Uterus (tissue), 4 donors: ENCODE results near the gene TAOK3. TPM values are rescaled to one million over a fixed set of nuclear protein-coding genes. Genes with fewer than 3 reads are reported as not detected.
A peak's percentile ranks its signal among the peaks of the same experiment; 100 is the strongest.
"Not testable (repeated sequence)": the region's sequence is repeated elsewhere in the genome, so short reads cannot be mapped to it uniquely, and the experiment has no call there.

Source experiments
- DNase-seq, 2 donors: peaks; one replicate each; pipeline ENCODE4 v3.0.0-alpha.2; 2019 to 2020
- H3K27ac ChIP-seq, 2 donors: fragments of 200-600 bp; sonication (generic); 1 replicate in 1 of 2; 2 replicates in 1 of 2; pipeline ENCODE4 v1.5.1; 2016 to 2018
- H3K27me3 ChIP-seq, 2 donors: fragments of 200-600 bp; sonication (generic); one replicate each; pipeline ENCODE4 v1.5.1; 2018 to 2019; ENCODE audit warnings: control low read depth in 1 of 2
- H3K36me3 ChIP-seq, 2 donors: fragments of 200-600 bp; sonication (generic); one replicate each; pipeline ENCODE4 v1.5.1; 2019; ENCODE audit warnings: control low read depth in 1 of 2
- H3K4me1 ChIP-seq, 2 donors: fragments of 200-600 bp; sonication (generic); one replicate each; pipeline ENCODE4 v1.5.1; 2018 to 2019; ENCODE audit warnings: control low read depth in 1 of 2
- H3K4me3 ChIP-seq, 2 donors: fragments of 200-600 bp; sonication (generic); 1 replicate in 1 of 2; 2 replicates in 1 of 2; pipeline ENCODE4 v1.5.1; 2018 to 2019; ENCODE audit warnings: mild to moderate bottlenecking in 1 of 2
- H3K9me3 ChIP-seq, 2 donors: fragments of 200-600 bp; sonication (generic); one replicate each; pipeline ENCODE4 v1.5.1; 2019; ENCODE audit warnings: control low read depth in 1 of 2
- POLR2A ChIP-seq, 2 donors: fragments of 450-650 bp; IDR thresholded peaks; one replicate each; pipeline ENCODE4 v1.6.1; 2016; ENCODE audit warnings: antibody characterized with exemption in 2 of 2, mild to moderate bottlenecking in 1 of 2, moderate library complexity in 1 of 2
- intact Hi-C: fragments of 100-400 bp; cut with DNase I; formaldehyde crosslinking; loops from one replicate; pipeline ENCODE4 v1.15.1; 2023; ENCODE audit warnings: low total_unique reads
- total RNA-seq, 4 donors: library from RNA; depleted of rRNA in 3 of 4; stranded (reverse); fragments of >200 nt in 3 of 4; gene quantifications; one replicate each; pipeline versions ENCODE4 v1.1.0 to v1.2.4, GENCODE V29; 2014 to 2023
- TF ChIP-seq, protein P1 (sequence below), 4 experiments: fragments of 200-600 bp in 2 of 4; fragments of 450-650 bp in 2 of 4; sonication (generic) in 2 of 4; IDR thresholded peaks; one replicate each; pipeline ENCODE4 v1.5.1; 2016 to 2019; ENCODE audit warnings: antibody characterized with exemption in 4 of 4, mild to moderate bottlenecking in 2 of 4, moderate library complexity in 1 of 4
- donor health status: DM: yes; HTN: yes; CAD: no.

Gene TAOK3
- total RNA-seq, result 10 to 100 TPM; 14.9 to 35.1 (median 24.8) TPM

DNA sequence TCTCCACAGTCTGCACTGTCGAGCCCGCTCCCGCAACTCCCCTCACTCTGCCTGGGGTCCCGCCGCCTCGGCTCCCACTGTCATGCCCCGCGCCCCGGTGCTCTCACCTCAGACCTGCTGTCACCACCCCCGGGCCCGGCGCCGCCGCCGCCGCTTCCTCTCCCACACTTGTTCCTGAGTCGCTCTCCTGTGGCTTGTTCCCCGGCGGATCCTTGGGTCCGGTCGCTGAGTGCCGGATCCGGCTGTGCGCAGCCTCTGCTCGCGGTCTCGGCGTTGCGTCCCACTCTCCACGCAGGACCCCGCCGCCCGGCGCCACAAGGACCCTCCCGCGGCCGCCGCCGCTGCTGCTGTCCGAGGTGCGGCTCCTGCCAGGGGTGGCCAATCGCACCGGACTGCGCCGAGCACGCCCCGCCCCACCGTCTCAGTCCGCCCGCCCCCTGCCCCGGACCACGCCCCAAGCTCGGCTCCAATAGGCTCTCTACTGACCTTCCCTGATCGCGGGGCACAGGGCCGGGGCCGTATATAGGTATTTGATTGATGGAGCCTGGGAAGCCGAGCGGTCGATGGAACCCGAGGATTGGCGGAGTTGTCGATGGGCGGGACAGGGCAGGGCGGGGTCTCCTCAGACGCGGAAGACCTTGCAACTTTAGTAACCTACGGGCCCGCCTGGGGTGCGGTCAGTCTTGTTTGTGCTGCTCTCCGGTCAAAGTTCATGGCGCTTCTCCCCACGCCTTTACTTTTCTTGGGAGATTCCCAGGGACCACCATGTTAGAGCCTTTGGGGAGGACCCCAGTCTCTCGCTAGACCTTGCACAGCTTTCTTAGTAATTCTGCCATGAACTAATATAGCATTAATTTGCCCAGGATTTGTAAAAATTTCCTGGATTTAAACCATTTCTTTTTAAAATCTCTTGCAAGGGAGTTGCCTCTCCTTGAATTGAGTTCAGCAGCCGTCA lies at the start of gene TAOK3:
TAOK3 (minus strand) TSS at position 367 of the 955 bp plus-strand sequence. CDS start 117,340 bp downstream, outside the sequence.
- intact Hi-C loops, result loop anchor here (10.0 kb wide), 1 partner anchor 248 kb away; no protein-coding TSS in a partner anchor
- Histone ChIP-seq H3K27ac (peak within 1 kb of the TSS; percentile 94 to 97), H3K27me3 (no peaks in the 10 kb centered on the region), H3K4me3 (peak within 1 kb of the TSS; percentile 78 to 89), H3K36me3 (no peaks in the 10 kb centered on the region), H3K9me3 (no peaks in the 10 kb centered on the region), H3K4me1 (peaks cover 0 to 7% of the 10 kb centered on the region in 2 donors)
- TF ChIP-seq POLR2A (IDR thresholded peaks at IDR 0.05), result peak; percentile 80 to 93
- TF ChIP-seq, protein P1, sequence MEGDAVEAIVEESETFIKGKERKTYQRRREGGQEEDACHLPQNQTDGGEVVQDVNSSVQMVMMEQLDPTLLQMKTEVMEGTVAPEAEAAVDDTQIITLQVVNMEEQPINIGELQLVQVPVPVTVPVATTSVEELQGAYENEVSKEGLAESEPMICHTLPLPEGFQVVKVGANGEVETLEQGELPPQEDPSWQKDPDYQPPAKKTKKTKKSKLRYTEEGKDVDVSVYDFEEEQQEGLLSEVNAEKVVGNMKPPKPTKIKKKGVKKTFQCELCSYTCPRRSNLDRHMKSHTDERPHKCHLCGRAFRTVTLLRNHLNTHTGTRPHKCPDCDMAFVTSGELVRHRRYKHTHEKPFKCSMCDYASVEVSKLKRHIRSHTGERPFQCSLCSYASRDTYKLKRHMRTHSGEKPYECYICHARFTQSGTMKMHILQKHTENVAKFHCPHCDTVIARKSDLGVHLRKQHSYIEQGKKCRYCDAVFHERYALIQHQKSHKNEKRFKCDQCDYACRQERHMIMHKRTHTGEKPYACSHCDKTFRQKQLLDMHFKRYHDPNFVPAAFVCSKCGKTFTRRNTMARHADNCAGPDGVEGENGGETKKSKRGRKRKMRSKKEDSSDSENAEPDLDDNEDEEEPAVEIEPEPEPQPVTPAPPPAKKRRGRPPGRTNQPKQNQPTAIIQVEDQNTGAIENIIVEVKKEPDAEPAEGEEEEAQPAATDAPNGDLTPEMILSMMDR (IDR thresholded peaks at IDR 0.05), result peak in 2 of 4 experiments; percentile 7 to 8
- peak; percentile 98 to 99 for DNase-seq

DNA sequence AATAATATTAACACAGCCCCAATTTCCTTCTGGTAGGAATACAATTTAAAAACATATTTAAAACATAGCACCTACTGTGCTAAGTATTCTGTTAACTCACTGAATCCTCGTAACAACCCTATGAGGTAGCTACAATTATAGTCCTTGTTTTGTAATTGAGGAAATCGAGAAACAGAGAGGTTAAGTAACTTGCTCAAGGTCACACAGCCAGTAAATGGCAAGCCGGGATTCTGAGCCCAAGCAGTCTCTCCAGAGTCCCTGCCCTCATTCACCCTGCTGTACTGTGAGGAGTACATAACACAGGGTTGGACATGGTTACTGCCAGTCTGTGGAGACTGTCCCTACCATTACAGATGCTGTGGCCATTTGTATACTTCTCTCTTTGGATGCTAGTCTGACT lies 48.0 kb upstream of the TAOK3 start:
- TF ChIP-seq POLR2A (IDR thresholded peaks at IDR 0.05), result no peak
- TF ChIP-seq, protein P1 (IDR thresholded peaks at IDR 0.05), result no peak
- H3K27ac ChIP-seq, result no peak overlapping the region
- no peak overlapping the region for H3K4me3 ChIP-seq
- intact Hi-C loops, result no loop called here
- no peaks in the 10 kb centered on the region for H3K9me3 ChIP-seq
- H3K4me1 ChIP-seq, result no peaks in the 10 kb centered on the region
- no peaks in the 10 kb centered on the region for H3K27me3 ChIP-seq
- no peak for DNase-seq
- no peaks in the 10 kb centered on the region for H3K36me3 ChIP-seq

DNA sequence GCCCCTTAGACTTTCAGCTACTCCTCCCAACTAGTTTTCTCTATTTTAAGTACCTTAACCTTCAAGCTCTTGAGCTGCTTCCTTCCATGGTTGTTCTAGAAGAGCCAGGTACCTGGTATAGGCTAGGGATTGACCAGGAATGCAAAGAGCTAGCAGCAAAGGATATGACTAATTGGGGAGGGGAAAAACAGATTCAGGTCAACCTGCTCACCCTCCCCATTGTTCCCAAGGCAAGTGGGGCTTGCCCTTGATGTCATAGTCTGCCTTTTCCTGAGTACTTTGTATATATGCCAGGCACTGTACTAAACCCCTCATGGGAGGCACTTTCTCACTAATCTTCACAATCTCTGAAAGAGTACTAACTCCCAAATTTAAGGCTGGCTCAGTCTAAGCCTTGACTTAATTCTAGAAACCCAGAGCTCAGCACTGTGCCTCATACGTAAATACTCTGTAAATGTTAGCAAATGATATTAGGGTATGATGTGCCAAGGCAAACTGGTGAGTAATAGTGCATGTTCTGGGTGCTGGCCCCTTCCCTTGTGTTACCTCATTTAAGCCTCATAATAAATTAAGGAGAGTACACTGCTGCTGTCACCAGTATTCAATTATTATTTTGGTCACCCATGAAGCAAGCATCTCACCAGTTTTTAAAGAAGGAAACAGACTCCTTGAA lies 45.8 kb upstream of the TAOK3 start:
- H3K36me3 ChIP-seq, result no peaks in the 10 kb centered on the region
- no peak overlapping the region for H3K27ac ChIP-seq
- intact Hi-C loops, result no loop called here

DNA sequence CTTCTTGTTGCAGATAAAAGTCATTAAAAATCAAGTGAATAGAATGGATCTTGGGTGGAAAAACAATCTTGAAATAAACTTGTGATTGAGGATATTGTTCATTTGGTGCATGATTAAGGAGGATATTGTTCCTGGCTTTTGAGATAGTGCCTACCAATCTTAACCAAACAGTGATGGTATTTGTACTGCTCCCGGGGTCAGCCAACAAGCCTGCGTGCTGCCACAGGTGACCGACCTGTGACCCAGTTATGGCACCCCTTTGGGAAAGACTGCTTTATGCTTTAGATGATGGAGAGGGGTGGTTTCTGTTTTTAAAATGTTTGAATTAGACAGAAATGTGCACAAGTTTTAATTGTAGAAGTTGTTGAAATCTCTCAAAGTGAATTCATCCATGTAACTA lies 45.2 kb upstream of the TAOK3 start:
- Histone ChIP-seq H3K4me3 (no peak overlapping the region), H3K27me3 (no peaks in the 10 kb centered on the region), H3K9me3 (no peaks in the 10 kb centered on the region), H3K36me3 (no peaks in the 10 kb centered on the region), H3K4me1 (no peaks in the 10 kb centered on the region), H3K27ac (no peak overlapping the region)
- no peak for TF ChIP-seq POLR2A (IDR thresholded peaks at IDR 0.05)
- TF ChIP-seq, protein P1 (IDR thresholded peaks at IDR 0.05), result no peak
- intact Hi-C loops, result no loop called here
- no peak for DNase-seq

More for the DNA sequence above, 45.8 kb upstream of the TAOK3 start:
- no peak for DNase-seq
- no peaks in the 10 kb centered on the region for H3K4me1 ChIP-seq
- H3K4me3 ChIP-seq, result no peak overlapping the region
- no peak for TF ChIP-seq POLR2A (IDR thresholded peaks at IDR 0.05)
- TF ChIP-seq, protein P1 (IDR thresholded peaks at IDR 0.05), result no peak
- no peaks in the 10 kb centered on the region for H3K27me3 ChIP-seq
- H3K9me3 ChIP-seq, result no peaks in the 10 kb centered on the region

DNA sequence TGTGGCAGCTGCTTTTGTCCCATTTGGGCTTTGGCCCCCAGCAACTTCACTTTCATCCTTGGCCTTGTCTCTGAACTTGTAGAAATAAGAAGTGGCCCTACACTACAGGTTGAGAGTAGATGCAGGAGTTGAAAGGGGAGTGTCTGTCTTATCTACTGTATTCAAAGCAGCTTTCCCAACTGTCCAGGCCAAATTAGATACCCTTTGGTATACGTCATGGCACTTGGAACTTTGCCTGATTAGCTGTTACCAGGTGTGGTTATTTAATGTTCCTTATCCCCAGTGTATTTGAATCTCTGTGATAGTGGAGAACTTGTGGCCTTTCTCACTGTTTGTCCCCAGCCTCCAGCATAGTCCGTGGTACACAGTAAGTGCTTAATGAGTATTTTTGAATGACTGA lies 37.1 kb upstream of the TAOK3 start:
- DNase-seq, result no peak
- H3K27me3 ChIP-seq, result no peaks in the 10 kb centered on the region
- TF ChIP-seq, protein P1 (IDR thresholded peaks at IDR 0.05), result no peak
- TF ChIP-seq POLR2A (IDR thresholded peaks at IDR 0.05), result no peak
- no peaks in the 10 kb centered on the region for H3K9me3 ChIP-seq
- intact Hi-C loops, result no loop called here
- no peak overlapping the region for H3K4me3 ChIP-seq
- H3K36me3 ChIP-seq, result no peaks in the 10 kb centered on the region
- no peak overlapping the region for H3K27ac ChIP-seq
- H3K4me1 ChIP-seq, result no peaks in the 10 kb centered on the region

DNA sequence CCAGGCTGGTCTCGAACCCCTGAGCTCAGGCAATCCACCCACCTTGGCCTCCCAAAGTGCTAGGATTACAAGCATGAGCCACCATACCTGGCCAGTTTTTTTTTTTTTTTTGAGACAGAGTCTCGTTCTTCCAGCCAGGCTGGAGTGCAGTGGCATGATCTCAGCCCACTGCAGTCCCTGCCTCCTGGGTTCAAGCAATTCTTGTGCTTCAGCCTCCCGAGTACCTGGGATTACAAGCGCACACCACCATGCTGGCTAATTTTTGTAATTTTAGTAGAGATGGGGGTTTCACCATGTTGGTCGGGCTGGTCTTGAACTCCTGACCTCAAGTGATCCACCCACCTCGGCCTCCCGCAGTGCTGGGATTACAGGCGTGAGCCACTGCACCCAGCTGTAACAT lies 35.5 kb upstream of the TAOK3 start:
- intact Hi-C loops, H3K27ac ChIP-seq: not testable (repeated sequence)

More for the DNA sequence above, 35.5 kb upstream of the TAOK3 start:
- H3K4me1 ChIP-seq, DNase-seq, H3K27me3 ChIP-seq, H3K36me3 ChIP-seq, H3K4me3 ChIP-seq, H3K9me3 ChIP-seq: not testable (repeated sequence)
